B cell (primary cell): Measurements from ENCODE around the gene IFI16. TPM values are rescaled to one million over a fixed set of nuclear protein-coding genes. Genes with fewer than 3 reads are reported as not detected.
A peak's percentile ranks its signal among the peaks of the same experiment; 100 is the strongest.

ENCODE experiments used
- ATAC-seq: fragments of 200-7000 bp; cut with Tn5 transposase; one replicate; pipeline ENCODE4 v1.10.0; 2021; ENCODE audit warnings: low read depth, mild to moderate bottlenecking, moderate number of reproducible peaks, moderate library complexity
- CTCF ChIA-PET: fragments of 350-600 bp; sonication (Branson Sonifier 250); formaldehyde crosslinking; loops from one replicate; lab custom pipeline; 2021; ENCODE audit warnings: antibody characterized with exemption, inconsistent platforms; lab: Charles Lee
- POLR2A ChIA-PET: fragments of 350-600 bp; sonication (Branson Sonifier 250); formaldehyde crosslinking; loops from one replicate; lab custom pipeline; 2021; ENCODE audit warnings: antibody characterized with exemption; lab: Charles Lee
- DNase-seq: peaks from one replicate; pipeline ENCODE4 v3.0.0; 2013
- H2AFZ ChIP-seq: 2 replicates; pipeline ENCODE4 v1.6.1; 2012; ENCODE audit warnings: mild to moderate bottlenecking, low read depth, low read length; ENCODE audit not compliant: insufficient read depth, poor library complexity, severe bottlenecking
- H3K27ac ChIP-seq, 2 donors: 1 replicate in 1 of 2; 2 replicates in 1 of 2; pipeline ENCODE4 v1.5.1; 2012 to 2013; ENCODE audit warnings: low read length in 2 of 2, mild to moderate bottlenecking in 2 of 2, moderate library complexity in 1 of 2
- H3K27me3 ChIP-seq, 4 experiments: fragments of 200-600 bp in 1 of 4; sonication (generic) in 1 of 4; replicated peaks in 1 of 4; 1 replicate in 2 of 4; 2 replicates in 2 of 4; pipeline versions ENCODE4 v1.6.1 to v1.7.0; 2013 to 2016; ENCODE audit warnings: low read length in 3 of 4, mild to moderate bottlenecking in 2 of 4, mixed read lengths in 1 of 4, moderate library complexity in 1 of 4; ENCODE audit not compliant: insufficient read depth in 4 of 4, control insufficient read depth in 3 of 4; ENCODE audit errors: control extremely low read depth in 1 of 4
- H3K36me3 ChIP-seq, 2 experiments: replicated peaks in 1 of 2; 1 replicate in 1 of 2; 2 replicates in 1 of 2; pipeline versions ENCODE4 v1.6.1 to v1.7.1; 2013; ENCODE audit warnings: low read length in 1 of 2; ENCODE audit not compliant: insufficient read depth in 2 of 2, control insufficient read depth in 1 of 2; ENCODE audit errors: control extremely low read depth in 1 of 2, extremely low read depth in 1 of 2
- H3K4me1 ChIP-seq, 2 donors: fragments of 200-600 bp in 1 of 2; sonication (generic) in 1 of 2; 1 replicate in 1 of 2; 2 replicates in 1 of 2; pipeline versions ENCODE4 v1.5.1 to v1.6.1; 2013 to 2017; ENCODE audit warnings: low read length in 2 of 2; ENCODE audit not compliant: control insufficient read depth in 2 of 2, insufficient read depth in 2 of 2
- H3K4me2 ChIP-seq: replicated peaks from 2 replicates; pipeline ENCODE3; 2012; ENCODE audit warnings: mild to moderate bottlenecking, low read depth, low read length; ENCODE audit not compliant: poor library complexity, severe bottlenecking
- H3K4me3 ChIP-seq, 5 experiments: fragments of 200-600 bp in 1 of 5; sonication (generic) in 1 of 5; 1 replicate in 3 of 5; 2 replicates in 2 of 5; pipeline versions ENCODE4 v1.5.1 to v1.7.0; 2011 to 2016; ENCODE audit warnings: low read length in 4 of 5, mild to moderate bottlenecking in 4 of 5, low read depth in 2 of 5, control low read depth in 1 of 5, moderate library complexity in 1 of 5; ENCODE audit not compliant: insufficient read depth in 1 of 5; ENCODE audit errors: control extremely low read depth in 1 of 5, extremely low read depth in 1 of 5
- H3K79me2 ChIP-seq: fragments of 200-600 bp; sonication (generic); one replicate; pipeline ENCODE4 v1.6.0; 2016; ENCODE audit warnings: low read length; ENCODE audit not compliant: control insufficient read depth, insufficient read depth
- H3K9ac ChIP-seq: fragments of 200-600 bp; sonication (generic); 2 replicates; pipeline ENCODE4 v1.6.1; 2017; ENCODE audit warnings: mild to moderate bottlenecking, low read length, moderate library complexity
- H3K9me3 ChIP-seq, 3 donors: one replicate each; pipeline versions ENCODE4 v1.6.1 to v1.7.1; 2013; ENCODE audit warnings: low read length in 2 of 3; ENCODE audit not compliant: control insufficient read depth in 2 of 3, insufficient read depth in 1 of 3; ENCODE audit errors: control extremely low read depth in 1 of 3
- H4K20me1 ChIP-seq: 2 replicates; pipeline ENCODE4 v1.6.0; 2012; ENCODE audit warnings: mild to moderate bottlenecking, low read length; ENCODE audit not compliant: insufficient read depth, control insufficient read depth, poor library complexity, severe bottlenecking
- H3K27ac Mint-ChIP-seq: one replicate; pipeline ENCODE4 v1.8.0; 2021; ENCODE audit warnings: mixed read lengths
- H3K27me3 Mint-ChIP-seq: one replicate; pipeline ENCODE4 v1.8.0; 2021; ENCODE audit warnings: mixed read lengths
- H3K4me1 Mint-ChIP-seq: one replicate; pipeline ENCODE4 v1.8.0; 2021; ENCODE audit warnings: mixed read lengths
- H3K4me3 Mint-ChIP-seq: one replicate; pipeline ENCODE4 v1.8.0; 2021; ENCODE audit warnings: mixed read lengths
- H3K9me3 Mint-ChIP-seq: one replicate; pipeline ENCODE4 v1.8.0; 2022; ENCODE audit warnings: mixed read lengths; ENCODE audit not compliant: insufficient read depth
- CTCF ChIP-seq: fragments of 200-600 bp; IDR thresholded peaks from one replicate; pipeline ENCODE4 v1.8.0; 2022; ENCODE audit warnings: antibody characterized with exemption, mild to moderate bottlenecking
- EZH2 ChIP-seq: IDR thresholded peaks from 2 replicates; pipeline ENCODE4 v1.6.1; 2012; ENCODE audit warnings: borderline replicate concordance, low read depth, mild to moderate bottlenecking, moderate library complexity, low read length; ENCODE audit not compliant: insufficient read depth, poor library complexity, severe bottlenecking
- WGBS: methylation state at CpG from one replicate; pipeline ENCODE4 v1.1.5; 2013; ENCODE audit warnings: missing lambda C conversion rate; ENCODE audit not compliant: insufficient coverage; 5-methylcytosine and 5-hydroxymethylcytosine counted together
- intact Hi-C: fragments of 100-400 bp; cut with micrococcal nuclease; formaldehyde crosslinking; loops from one replicate; pipeline ENCODE4 v1.10.0; 2022
- polyA plus RNA-seq: library from polyadenylated mRNA; depleted of rRNA; stranded (reverse); fragments of >200 nt; gene quantifications from 2 replicates; pipeline ENCODE4 v1.2.3, GENCODE V29; 2012
- total RNA-seq, 2 donors: library from RNA; stranded (reverse); fragments of 120-200 nt in 1 of 2; gene quantifications; 1 replicate in 1 of 2; 2 replicates in 1 of 2; pipeline versions ENCODE4 v1.2.3 to v1.2.4, GENCODE V29; 2013 to 2022

IFI16 gene
- total and polyA plus RNA-seq, 2 donors (not counting 1 experiment from before 2014, with no cell fraction given), result 89.0 to 176 TPM

DNA sequence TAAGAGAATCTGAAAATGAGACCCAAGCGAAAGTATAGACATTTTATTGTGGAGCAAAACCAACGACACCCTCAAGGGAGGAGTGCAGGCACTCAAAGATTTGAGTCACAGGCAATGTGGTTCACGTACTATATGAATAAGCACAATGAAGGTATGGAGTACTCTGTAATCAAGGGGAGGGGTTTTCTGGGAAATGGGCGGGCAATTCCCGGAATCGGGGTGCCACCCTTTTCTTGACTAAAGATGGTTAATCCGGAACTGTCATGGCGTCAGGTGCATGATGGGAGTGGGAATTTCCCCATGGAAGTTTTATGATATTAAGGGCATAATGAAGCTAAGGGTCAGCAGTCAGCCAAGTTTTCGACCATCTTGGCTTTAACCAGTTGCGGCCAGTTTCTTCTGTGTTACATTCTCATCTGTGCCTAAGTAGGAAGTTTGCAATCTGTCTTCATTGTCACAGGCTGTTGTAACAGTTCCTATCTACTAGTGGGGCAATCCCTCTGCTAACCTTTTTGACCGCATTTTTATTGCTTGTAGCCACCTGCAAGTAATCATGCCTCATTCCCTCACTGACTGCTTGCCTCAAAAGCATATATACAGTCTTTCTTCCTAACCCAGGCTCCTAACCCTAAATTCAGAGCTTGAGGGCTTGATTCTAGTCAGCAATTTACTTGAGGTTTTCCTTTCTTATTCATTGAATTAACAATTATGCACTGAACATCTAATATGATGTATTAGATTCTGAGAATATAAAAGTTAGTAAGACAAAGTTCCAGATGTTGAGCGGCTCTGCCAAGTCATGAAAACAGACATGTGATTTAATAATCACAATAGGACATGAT, 67.6 kb downstream of the IFI16 start:
- H3K27me3 Mint-ChIP-seq, result no peaks in the 10 kb centered on the region
- peak overlapping the region; percentile 89 for H3K4me3 Mint-ChIP-seq
- Histone ChIP-seq H4K20me1 (no peaks in the 10 kb centered on the region), H2AFZ (peak overlapping the region; percentile 15), H3K4me3 (peak overlapping the region in 4 of 5 experiments; percentile 54 to 80 (median 60)), H3K27ac (peak overlapping the region; percentile 76 to 80), H3K9me3 (no peaks in the 10 kb centered on the region), H3K27me3 (no peaks in the 10 kb centered on the region), H3K4me1 (peaks cover 13 to 24% of the 10 kb centered on the region in 2 donors), H3K79me2 (peaks cover 19% of the 10 kb centered on the region), H3K4me2 (peak overlapping the region; percentile 57), H3K36me3 (peaks cover 0 to 8% of the 10 kb centered on the region in 2 experiments), H3K9ac (peak overlapping the region; percentile 66)
- ATAC-seq (peak; percentile 61), DNase-seq (peak; percentile 83)
- intact Hi-C loops, result loop anchor here (1.0 to 10.0 kb wide), 3 partner anchors 12 to 963 kb away; partner anchors contain the start of gene IFI16
- TF ChIP-seq EZH2 (no peak), CTCF (no peak)
- H3K27ac Mint-ChIP-seq, result peak overlapping the region; percentile 96
- H3K4me1 Mint-ChIP-seq, result peaks cover 28% of the 10 kb centered on the region
- CTCF ChIA-PET, result interaction anchor here (1.2 to 4.7 kb wide), 9 partner anchors 9 to 960 kb away, joined by 3 to 47 read pairs (median 10); no protein-coding TSS in a partner anchor
- 65% methylated on average over 11 of the region's 12 CpGs for WGBS
- POLR2A ChIA-PET, result interaction anchor here (1.1 to 2.6 kb wide), 3 partner anchors 9 to 68 kb away, joined by 3 to 23 read pairs (median 4); partner anchors contain the start of gene IFI16
- no peaks in the 10 kb centered on the region for H3K9me3 Mint-ChIP-seq
